OCI-LY7 (cell line): Measurements from ENCODE around the gene ANKRD13A.

Experiments used
- EZH2phosphoT487 ChIP-seq: fragments of 200-600 bp; sonication (generic); IDR thresholded peaks from 2 replicates; pipeline ENCODE4 v1.6.1; 2018; ENCODE audit warnings: low read depth, borderline replicate concordance, mild to moderate bottlenecking, mixed run types, antibody characterized with exemption, low read length, moderate library complexity, mixed read lengths
- TF ChIP-seq, protein P1 (sequence below): fragments of 200-600 bp; sonication (generic); conservative IDR thresholded peaks from 2 replicates; pipeline ENCODE4 v1.5.1; 2014; ENCODE audit warnings: mild to moderate bottlenecking, antibody characterized with exemption, low read length, moderate library complexity, mixed read lengths

DNA sequence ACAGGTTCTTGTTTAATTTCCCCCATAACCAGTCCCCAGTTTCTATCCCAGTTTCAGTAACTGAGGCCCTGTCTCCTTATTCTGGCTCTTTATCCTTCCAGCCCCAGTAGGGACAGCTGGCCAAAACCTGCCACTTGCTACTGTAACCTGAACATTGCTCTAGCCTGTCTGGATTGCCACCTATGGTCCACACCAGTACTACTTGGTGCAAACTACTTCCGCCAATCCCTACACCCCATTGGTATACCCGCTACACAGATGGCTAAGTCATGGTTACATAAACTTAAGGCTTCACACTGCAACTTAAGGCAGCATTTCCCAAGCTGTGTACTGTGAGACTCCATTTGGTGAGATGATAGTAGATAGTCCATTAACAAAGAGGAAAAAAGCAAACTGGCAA is 69.4 kb downstream of the ANKRD13A start:
- TF ChIP-seq, protein P1, sequence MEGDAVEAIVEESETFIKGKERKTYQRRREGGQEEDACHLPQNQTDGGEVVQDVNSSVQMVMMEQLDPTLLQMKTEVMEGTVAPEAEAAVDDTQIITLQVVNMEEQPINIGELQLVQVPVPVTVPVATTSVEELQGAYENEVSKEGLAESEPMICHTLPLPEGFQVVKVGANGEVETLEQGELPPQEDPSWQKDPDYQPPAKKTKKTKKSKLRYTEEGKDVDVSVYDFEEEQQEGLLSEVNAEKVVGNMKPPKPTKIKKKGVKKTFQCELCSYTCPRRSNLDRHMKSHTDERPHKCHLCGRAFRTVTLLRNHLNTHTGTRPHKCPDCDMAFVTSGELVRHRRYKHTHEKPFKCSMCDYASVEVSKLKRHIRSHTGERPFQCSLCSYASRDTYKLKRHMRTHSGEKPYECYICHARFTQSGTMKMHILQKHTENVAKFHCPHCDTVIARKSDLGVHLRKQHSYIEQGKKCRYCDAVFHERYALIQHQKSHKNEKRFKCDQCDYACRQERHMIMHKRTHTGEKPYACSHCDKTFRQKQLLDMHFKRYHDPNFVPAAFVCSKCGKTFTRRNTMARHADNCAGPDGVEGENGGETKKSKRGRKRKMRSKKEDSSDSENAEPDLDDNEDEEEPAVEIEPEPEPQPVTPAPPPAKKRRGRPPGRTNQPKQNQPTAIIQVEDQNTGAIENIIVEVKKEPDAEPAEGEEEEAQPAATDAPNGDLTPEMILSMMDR = no peak
- TF ChIP-seq EZH2phosphoT487 = no peak
